ENCODE data around the gene MAU2. TPM values are rescaled to one million over a fixed set of nuclear protein-coding genes. Genes with fewer than 3 reads are reported as not detected.

MAU2 gene
- total and polyA plus RNA-seq, 2 of the 8 experiments (the other 6 are each of a cell fraction or from before 2014, with no cell fraction given): 32.0 to 40.8 TPM

DNA sequence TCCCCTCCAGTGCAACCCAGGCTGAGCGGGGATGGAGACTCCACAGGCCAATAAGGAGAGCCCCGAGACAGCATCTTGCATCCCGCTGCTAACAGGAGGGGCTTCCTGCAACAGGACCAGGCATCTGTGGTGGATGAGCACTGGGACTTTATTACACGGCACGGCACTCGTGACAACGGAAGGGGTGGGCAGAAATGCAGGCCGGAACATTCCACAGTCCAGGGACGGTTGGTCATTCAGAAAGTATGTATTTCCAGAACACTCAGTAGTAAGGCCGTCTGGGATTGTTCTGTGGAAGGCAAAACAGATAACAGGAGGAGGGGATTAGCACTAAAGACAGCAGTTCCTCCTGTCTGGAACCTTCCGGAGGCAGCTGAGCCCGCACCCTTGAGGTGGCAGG lies 44.2 kb upstream of the MAU2 start (continued):
- TF ChIP-seq USF2 (IDR thresholded peaks at IDR 0.05; ENCODE audit: low read length) (no peak), TBP (IDR thresholded peaks at IDR 0.05; ENCODE audit: low read depth, low read length) (no peak), HDAC2 (IDR thresholded peaks at IDR 0.05; ENCODE audit: borderline replicate concordance in 1 of 2, low read depth in 2 of 2, low read length in 2 of 2) (no peak), TAF1 (IDR thresholded peaks at IDR 0.05; ENCODE audit: low read depth, low read length) (no peak), SP4 (IDR thresholded peaks at IDR 0.05; ENCODE audit: low read length) (no peak)
- TF ChIP-seq, protein P1, sequence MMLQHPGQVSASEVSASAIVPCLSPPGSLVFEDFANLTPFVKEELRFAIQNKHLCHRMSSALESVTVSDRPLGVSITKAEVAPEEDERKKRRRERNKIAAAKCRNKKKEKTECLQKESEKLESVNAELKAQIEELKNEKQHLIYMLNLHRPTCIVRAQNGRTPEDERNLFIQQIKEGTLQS (IDR thresholded peaks at IDR 0.05; ENCODE audit: insufficient read depth, low read depth, low read length): no peak
